H1 (cell line): ENCODE measurements around the gene FCGBP. TPM values are rescaled to one million over a fixed set of nuclear protein-coding genes. Genes with fewer than 3 reads are reported as not detected.
"Not testable (repeated sequence)": the region's sequence is repeated elsewhere in the genome, so short reads cannot be mapped to it uniquely, and the experiment has no call there.

Experiments used
- CTCF ChIA-PET: fragments of 300-600 bp; sonication (Branson Sonifier 250); formaldehyde crosslinking; loops from one replicate; lab custom pipeline; 2021; ENCODE audit not compliant: partially characterized antibody; lab: Charles Lee
- POLR2A ChIA-PET: fragments of 300-600 bp; sonication (Branson Sonifier 250); formaldehyde crosslinking; loops from one replicate; lab custom pipeline; 2021; ENCODE audit warnings: inconsistent platforms; ENCODE audit not compliant: partially characterized antibody; lab: Charles Lee
- DNase-seq, 2 experiments: peaks; one replicate each; pipeline versions ENCODE4 v3.0.0 to v3.0.0-alpha.2; 2010 to 2022; ENCODE audit warnings: low spot score in 2 of 2, low read depth in 1 of 2, mixed read lengths in 1 of 2
- FAIRE-seq: peaks from 2 replicates; lab custom pipeline; 2011; peaks lifted over from hg19 to GRCh38; lab: Jason Lieb, UNC
- H2AFZ ChIP-seq: 2 replicates; pipeline ENCODE4 v1.8.1; 2012; ENCODE audit warnings: low read length, inconsistent platforms
- H2AK5ac ChIP-seq: 2 replicates; pipeline ENCODE4 v1.6.1; 2013; ENCODE audit warnings: low read depth, low read length
- H2BK120ac ChIP-seq: replicated peaks from 2 replicates; pipeline ENCODE3; 2013; ENCODE audit warnings: low read depth, low read length, inconsistent platforms
- H2BK12ac ChIP-seq: 2 replicates; pipeline ENCODE4 v1.6.1; 2013; ENCODE audit warnings: low read depth, low read length
- H2BK15ac ChIP-seq: 2 replicates; pipeline ENCODE4 v1.6.1; 2013; ENCODE audit warnings: low read length
- H2BK20ac ChIP-seq: 2 replicates; pipeline ENCODE4 v1.6.1; 2013; ENCODE audit warnings: low read length
- H2BK5ac ChIP-seq: 2 replicates; pipeline ENCODE4 v1.6.1; 2013; ENCODE audit warnings: low read depth, low read length
- H3K14ac ChIP-seq: 2 replicates; pipeline ENCODE4 v1.6.1; 2013; ENCODE audit warnings: inconsistent platforms; ENCODE audit not compliant: insufficient read length
- H3K18ac ChIP-seq: 2 replicates; pipeline ENCODE4 v1.6.1; 2013; ENCODE audit warnings: low read length; ENCODE audit errors: extremely low read depth
- H3K23ac ChIP-seq: 2 replicates; pipeline ENCODE4 v1.6.1; 2013; ENCODE audit warnings: inconsistent platforms; ENCODE audit not compliant: insufficient read length
- H3K23me2 ChIP-seq: 2 replicates; pipeline ENCODE4 v1.6.1; 2013; ENCODE audit warnings: low read depth, low read length
- H3K27ac ChIP-seq: 2 replicates; pipeline ENCODE4 v1.6.1; 2011; ENCODE audit warnings: low read depth, low read length, inconsistent platforms
- H3K27me3 ChIP-seq, 4 experiments: replicated peaks in 1 of 4; 1 replicate in 1 of 4; 2 replicates in 3 of 4; pipeline versions ENCODE4 v1.6.1 to v1.8.1; 2011 to 2013; ENCODE audit warnings: low read length in 3 of 4, mild to moderate bottlenecking in 3 of 4, inconsistent platforms in 2 of 4, mixed read lengths in 2 of 4, moderate library complexity in 1 of 4; ENCODE audit not compliant: control insufficient read depth in 3 of 4, insufficient read depth in 3 of 4; ENCODE audit errors: extremely low read depth in 1 of 4
- H3K36me3 ChIP-seq, 4 experiments: 2 replicates each; pipeline versions ENCODE4 v1.6.1 to v1.8.1; 2011 to 2013; ENCODE audit warnings: mild to moderate bottlenecking in 4 of 4, low read length in 3 of 4, moderate library complexity in 2 of 4, control low read depth in 1 of 4, inconsistent platforms in 1 of 4; ENCODE audit not compliant: insufficient read depth in 4 of 4, control insufficient read depth in 2 of 4
- H3K4ac ChIP-seq: replicated peaks from 2 replicates; pipeline ENCODE3; 2013; ENCODE audit warnings: low read length, low read depth, mixed read lengths, inconsistent platforms; ENCODE audit not compliant: insufficient read length
- H3K4me1 ChIP-seq, 4 experiments: replicated peaks in 1 of 4; 1 replicate in 1 of 4; 2 replicates in 3 of 4; pipeline versions ENCODE4 v1.6.1 to v1.8.1; 2011 to 2013; ENCODE audit warnings: low read length in 3 of 4, inconsistent platforms in 2 of 4, mixed read lengths in 1 of 4; ENCODE audit not compliant: insufficient read depth in 4 of 4, control insufficient read depth in 3 of 4
- H3K4me2 ChIP-seq, 2 experiments: 2 replicates each; pipeline versions ENCODE4 v1.6.1 to v1.8.1; 2011 to 2013; ENCODE audit warnings: low read depth in 2 of 2, low read length in 2 of 2, control low read depth in 1 of 2, inconsistent platforms in 1 of 2, mild to moderate bottlenecking in 1 of 2; ENCODE audit not compliant: insufficient read depth in 1 of 2
- H3K4me3 ChIP-seq, 4 experiments: fragments of 200-600, 300-600 bp in 1 of 4; sonication (generic), shearing (Covaris generic), sonication (Bioruptor Twin) in 1 of 4; 2 replicates each; pipeline versions ENCODE4 v1.5.1 to v1.8.1; 2011 to 2016; ENCODE audit warnings: low read length in 4 of 4, low read depth in 3 of 4, control low read depth in 2 of 4, inconsistent platforms in 2 of 4, mild to moderate bottlenecking in 2 of 4, mixed read lengths in 1 of 4, moderate library complexity in 1 of 4; ENCODE audit not compliant: insufficient read depth in 2 of 4; ENCODE audit errors: extremely low read depth in 1 of 4
- H3K56ac ChIP-seq: replicated peaks from 2 replicates; pipeline ENCODE3; 2013; ENCODE audit warnings: low read depth, mild to moderate bottlenecking, mixed read lengths, low read length, inconsistent platforms; ENCODE audit not compliant: insufficient read length
- H3K79me1 ChIP-seq: 2 replicates; pipeline ENCODE4 v1.6.1; 2013; ENCODE audit warnings: low read depth, low read length, control low read depth
- H3K79me2 ChIP-seq, 2 experiments: 2 replicates each; pipeline versions ENCODE4 v1.6.1 to v1.8.1; 2012 to 2013; ENCODE audit warnings: low read length in 2 of 2, mild to moderate bottlenecking in 2 of 2, inconsistent platforms in 1 of 2; ENCODE audit not compliant: insufficient read depth in 2 of 2, control insufficient read depth in 1 of 2
- H3K9ac ChIP-seq, 4 experiments: replicated peaks in 1 of 4; 1 replicate in 1 of 4; 2 replicates in 3 of 4; pipeline versions ENCODE4 v1.6.1 to v1.8.1; 2011 to 2013; ENCODE audit warnings: low read depth in 3 of 4, low read length in 3 of 4, control low read depth in 2 of 4, mild to moderate bottlenecking in 2 of 4, moderate library complexity in 2 of 4, inconsistent platforms in 1 of 4; ENCODE audit errors: extremely low read depth in 1 of 4
- H3K9me3 ChIP-seq, 2 experiments: 2 replicates each; pipeline versions ENCODE4 v1.6.1 to v1.8.1; 2012 to 2013; ENCODE audit warnings: mild to moderate bottlenecking in 2 of 2, moderate library complexity in 2 of 2, control low read depth in 1 of 2, inconsistent platforms in 1 of 2, low read depth in 1 of 2, low read length in 1 of 2, mixed read lengths in 1 of 2; ENCODE audit not compliant: insufficient read depth in 2 of 2
- H4K20me1 ChIP-seq, 2 experiments: replicated peaks in 1 of 2; 2 replicates each; pipeline versions ENCODE3 to v1.8.1; 2011 to 2013; ENCODE audit warnings: inconsistent platforms in 2 of 2, low read length in 2 of 2, mild to moderate bottlenecking in 1 of 2; ENCODE audit not compliant: insufficient read depth in 2 of 2, control insufficient read depth in 1 of 2
- H4K5ac ChIP-seq: 2 replicates; pipeline ENCODE4 v1.6.1; 2013; ENCODE audit warnings: low read length, low read depth, mixed read lengths, inconsistent platforms; ENCODE audit not compliant: insufficient read length
- H4K8ac ChIP-seq: 2 replicates; pipeline ENCODE4 v1.8.0; 2013; ENCODE audit warnings: mild to moderate bottlenecking, moderate library complexity, low read length, inconsistent platforms; ENCODE audit not compliant: insufficient read depth; ENCODE audit errors: extremely low read depth
- H4K91ac ChIP-seq: replicated peaks from 2 replicates; pipeline ENCODE3; 2013; ENCODE audit warnings: low read length, mixed read lengths, inconsistent platforms; ENCODE audit not compliant: insufficient read length
- WGBS, 2 experiments: shearing (Covaris generic) in 1 of 2; methylation state at CpG; one replicate each; pipeline versions ENCODE4 v1.1.6 to v1.1.7; 2013 to 2015; ENCODE audit warnings: low lambda C conversion rate in 2 of 2, mixed read lengths in 2 of 2, inconsistent platforms in 1 of 2, low coverage in 1 of 2, missing lambda C conversion rate in 1 of 2; ENCODE audit not compliant: insufficient replicate concordance in 2 of 2, insufficient coverage in 1 of 2, insufficient read length in 1 of 2; ENCODE audit errors: extremely low coverage in 1 of 2, missing lambda C conversion rate in 1 of 2; 5-methylcytosine and 5-hydroxymethylcytosine counted together
- polyA plus RNA-seq, 7 experiments: library from polyadenylated mRNA; depleted of rRNA in 3 of 7; stranded (reverse) in 5 of 7; unstranded in 2 of 7; fragments of >200 nt in 5 of 7; fragments of 200-250 nt in 2 of 7; gene quantifications; 1 replicate in 5 of 7; 2 replicates in 1 of 7; 4 replicates in 1 of 7; pipeline versions ENCODE4 v1.2.1 to v1.2.3, GENCODE V29; 2011 to 2013; ENCODE audit warnings: missing spikeins in 2 of 7, mixed read lengths in 2 of 7
- total RNA-seq: library from RNA; stranded (reverse); fragmentation: NEBNext Ultra II Directional; extraction: Animal tissue kit (Norgen Biotek cat#: 25700); gene quantifications from 2 replicates; pipeline ENCODE4 v1.2.1, GENCODE V29; 2021

Gene FCGBP
- total and polyA plus RNA-seq, 2 of the 8 experiments (the other 6 are each of a cell fraction or from before 2014, with no cell fraction given): 1.1 to 3.1 TPM

GRCh38 chr19:39898858-39899257 lies 35.6 kb downstream of the FCGBP start:
- WGBS, 2 experiments: 69% methylated on average over 5 of the region's 6 CpGs; no CpG with 5 or more reads in 1 of the 2 experiments
- H3K27ac ChIP-seq: not testable (repeated sequence)

More at GRCh38 chr19:39898858-39899257, 35.6 kb downstream of the FCGBP start:
- H4K91ac ChIP-seq, H2BK12ac ChIP-seq, H3K4me1 ChIP-seq, H3K56ac ChIP-seq, H2BK5ac ChIP-seq, H4K5ac ChIP-seq, H3K4me2 ChIP-seq, H2BK20ac ChIP-seq, FAIRE-seq, CTCF ChIA-PET, H3K4me3 ChIP-seq, H3K23ac ChIP-seq, H3K14ac ChIP-seq, H3K9ac ChIP-seq, H4K8ac ChIP-seq, H3K23me2 ChIP-seq, H3K79me1 ChIP-seq, H2BK120ac ChIP-seq, DNase-seq, H3K27me3 ChIP-seq, H3K18ac ChIP-seq, H2BK15ac ChIP-seq, H2AK5ac ChIP-seq, H3K9me3 ChIP-seq, H4K20me1 ChIP-seq, H3K4ac ChIP-seq, POLR2A ChIA-PET, H2AFZ ChIP-seq, H3K79me2 ChIP-seq, H3K36me3 ChIP-seq: not testable (repeated sequence)
